ENCODE results near the gene SEC31A.
"Not testable (repeated sequence)": the region's sequence is repeated elsewhere in the genome, so short reads cannot be mapped to it uniquely, and the experiment has no call there.

SEC31A gene

DNA sequence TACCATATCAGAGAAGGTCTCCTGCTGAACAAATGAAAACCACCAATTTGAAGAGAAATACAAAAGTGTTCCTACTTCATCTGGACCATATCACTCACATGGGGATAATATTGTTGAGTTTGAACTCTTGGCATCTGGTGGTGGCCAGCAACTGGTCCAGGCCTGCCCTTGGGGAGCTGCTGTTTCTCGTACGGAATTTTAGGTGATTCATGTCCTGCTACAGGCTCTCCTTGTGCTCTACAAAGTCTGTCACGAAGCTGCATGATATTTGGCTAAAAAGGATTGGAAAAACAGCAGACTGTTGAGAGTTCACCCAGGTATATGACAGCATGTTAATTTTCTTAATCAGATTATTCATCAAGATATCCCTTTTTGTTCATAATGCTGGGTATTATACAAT, 42.2 kb downstream of the SEC31A start:
- DNase-seq (ENCODE audit: low spot score), result no peak

DNA sequence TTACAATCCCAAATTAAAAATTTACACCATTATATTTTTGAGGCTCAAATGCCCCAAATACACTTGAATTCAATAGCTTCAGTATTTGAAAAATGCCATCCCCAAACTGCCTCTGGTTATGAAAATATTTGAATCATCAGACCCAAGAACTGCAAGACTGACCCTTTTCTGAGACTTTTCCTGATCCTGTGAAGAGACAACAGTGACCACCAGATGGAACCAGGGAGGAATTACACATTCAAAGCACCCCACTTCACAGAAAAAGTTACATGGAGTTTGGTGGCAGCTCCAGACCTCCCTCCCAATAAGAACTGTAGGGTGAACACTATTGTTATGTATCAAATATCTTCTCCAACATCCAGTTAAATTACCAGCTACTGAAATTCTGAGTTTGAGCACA, 48.4 kb downstream of the SEC31A start:
- DNase-seq (ENCODE audit: low spot score), result no peak

DNA sequence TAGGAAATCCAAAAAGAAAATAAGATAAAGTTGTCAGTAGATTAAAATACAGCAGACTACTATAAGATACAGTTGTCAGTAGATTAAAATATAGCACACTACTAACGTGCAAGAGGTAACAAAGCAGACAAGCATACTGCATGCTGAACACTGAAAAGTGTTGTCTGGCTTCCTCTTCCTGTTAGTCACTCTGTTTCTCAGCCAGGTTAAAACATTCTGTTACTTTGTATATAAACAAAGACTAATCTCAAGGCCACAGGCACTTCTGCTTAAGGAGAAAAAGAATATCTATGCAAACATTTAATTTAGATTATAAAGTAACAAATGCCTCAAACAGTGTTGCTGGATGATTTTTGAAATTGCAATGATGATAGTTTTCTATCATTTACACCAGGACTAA, 51.3 kb downstream of the SEC31A start:
- no peak for DNase-seq (ENCODE audit: low spot score)

DNA sequence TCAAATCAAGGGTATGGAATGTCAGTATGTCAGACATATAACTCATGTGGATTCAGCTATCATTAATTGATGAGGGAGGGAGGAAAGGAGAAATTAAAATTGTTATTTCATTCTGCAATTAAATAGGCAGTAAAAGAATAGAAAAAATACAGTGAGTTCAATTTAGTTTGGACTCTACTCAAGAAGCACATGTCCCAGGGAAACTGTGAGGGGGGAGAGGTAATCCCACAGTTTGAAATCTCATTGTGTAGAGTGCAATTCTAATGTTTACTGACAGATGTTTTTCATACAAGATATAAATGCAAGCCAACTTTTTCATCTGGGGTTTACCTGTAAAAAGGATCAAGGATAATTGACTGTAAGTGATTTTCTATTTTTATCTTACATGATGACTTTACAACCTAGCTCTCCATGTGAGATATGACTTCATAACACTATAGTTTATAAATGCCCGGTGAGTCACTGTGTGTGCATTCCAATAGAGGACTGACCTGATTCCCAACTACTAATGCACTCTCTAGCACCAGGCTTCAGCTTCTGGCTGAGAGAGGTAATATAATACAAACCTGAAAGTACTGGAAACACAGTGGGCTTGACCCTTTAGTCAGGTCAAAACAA, 57.1 kb downstream of the SEC31A start:
- no peak for DNase-seq (ENCODE audit: low spot score)

DNA sequence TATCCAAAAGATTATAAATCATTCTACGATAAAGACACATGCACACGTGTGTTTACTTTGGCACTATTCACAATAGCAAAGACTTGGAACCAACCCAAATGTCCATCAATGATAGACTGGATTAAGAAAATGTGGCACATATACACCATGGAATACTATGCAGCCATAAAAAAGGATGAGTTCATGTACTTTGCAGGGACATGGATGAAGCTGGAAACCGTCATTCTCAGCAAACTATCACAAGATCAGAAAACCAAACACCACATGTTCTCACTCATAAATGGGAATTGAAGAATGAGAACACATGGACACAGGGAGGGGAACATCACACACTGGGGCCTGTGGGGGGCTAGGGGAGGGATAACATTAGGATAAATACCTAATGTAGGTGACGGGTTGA, 57.9 kb downstream of the SEC31A start:
- DNase-seq (ENCODE audit: low spot score), result not testable (repeated sequence)

DNA sequence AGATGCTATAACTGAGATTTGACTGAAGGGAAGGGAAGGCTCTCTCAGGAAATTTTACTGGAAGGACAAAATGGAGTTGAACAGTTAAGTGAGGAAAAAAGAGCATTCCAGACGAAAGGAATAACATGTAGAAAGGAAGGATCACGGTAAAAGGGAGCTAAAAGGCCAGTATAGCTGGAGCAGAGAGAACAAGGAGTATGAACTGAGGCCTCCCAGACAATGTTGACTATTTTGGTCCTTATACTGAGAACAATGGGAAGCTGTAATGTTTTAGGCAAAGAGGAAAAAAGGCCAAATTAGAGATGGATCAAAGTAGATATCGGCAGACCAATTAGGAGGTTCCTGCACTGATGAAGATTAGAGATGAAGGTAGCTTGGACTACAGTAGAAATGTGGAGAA, 65.5 kb downstream of the SEC31A start:
- no peak for DNase-seq (ENCODE audit: low spot score)

DNA sequence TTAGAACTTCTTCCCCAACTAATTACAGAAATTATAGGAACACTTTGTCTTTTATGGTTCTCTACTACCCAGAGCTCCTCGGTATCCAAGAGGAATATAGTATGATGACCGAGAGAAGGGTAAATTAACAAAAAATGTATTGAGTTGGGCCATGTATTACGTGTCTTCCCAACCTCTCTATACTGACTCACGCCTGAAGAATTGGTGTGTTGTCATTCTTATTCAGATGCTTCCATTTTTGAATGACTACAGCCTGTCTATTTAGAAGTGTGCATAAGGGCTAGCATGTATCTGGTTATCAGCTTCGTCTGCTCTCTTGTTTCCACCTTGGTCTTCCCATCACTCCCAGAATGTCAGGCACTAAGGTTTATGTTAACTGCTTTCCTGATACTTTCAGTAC, 67.9 kb downstream of the SEC31A start:
- no peak for DNase-seq (ENCODE audit: low spot score)

DNA sequence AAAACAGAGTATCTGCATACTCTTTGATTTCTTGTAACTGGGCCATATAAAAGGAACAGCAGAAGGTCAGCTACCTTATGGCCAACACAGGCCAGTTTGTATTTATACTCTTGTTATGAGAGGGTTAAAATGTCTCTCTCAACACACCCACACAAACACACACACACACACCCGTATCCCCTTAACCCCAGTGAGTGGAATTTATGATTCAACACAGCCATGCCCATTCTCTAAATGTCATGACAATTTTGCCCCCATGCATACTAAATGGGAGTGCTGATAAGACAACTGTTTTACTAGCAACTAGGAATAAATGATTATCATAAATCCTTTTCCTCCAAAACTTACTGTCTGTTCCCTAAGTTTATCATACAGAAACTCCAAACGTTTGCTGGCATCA, 70.3 kb downstream of the SEC31A start:
- no peak for DNase-seq (ENCODE audit: low spot score)

DNA sequence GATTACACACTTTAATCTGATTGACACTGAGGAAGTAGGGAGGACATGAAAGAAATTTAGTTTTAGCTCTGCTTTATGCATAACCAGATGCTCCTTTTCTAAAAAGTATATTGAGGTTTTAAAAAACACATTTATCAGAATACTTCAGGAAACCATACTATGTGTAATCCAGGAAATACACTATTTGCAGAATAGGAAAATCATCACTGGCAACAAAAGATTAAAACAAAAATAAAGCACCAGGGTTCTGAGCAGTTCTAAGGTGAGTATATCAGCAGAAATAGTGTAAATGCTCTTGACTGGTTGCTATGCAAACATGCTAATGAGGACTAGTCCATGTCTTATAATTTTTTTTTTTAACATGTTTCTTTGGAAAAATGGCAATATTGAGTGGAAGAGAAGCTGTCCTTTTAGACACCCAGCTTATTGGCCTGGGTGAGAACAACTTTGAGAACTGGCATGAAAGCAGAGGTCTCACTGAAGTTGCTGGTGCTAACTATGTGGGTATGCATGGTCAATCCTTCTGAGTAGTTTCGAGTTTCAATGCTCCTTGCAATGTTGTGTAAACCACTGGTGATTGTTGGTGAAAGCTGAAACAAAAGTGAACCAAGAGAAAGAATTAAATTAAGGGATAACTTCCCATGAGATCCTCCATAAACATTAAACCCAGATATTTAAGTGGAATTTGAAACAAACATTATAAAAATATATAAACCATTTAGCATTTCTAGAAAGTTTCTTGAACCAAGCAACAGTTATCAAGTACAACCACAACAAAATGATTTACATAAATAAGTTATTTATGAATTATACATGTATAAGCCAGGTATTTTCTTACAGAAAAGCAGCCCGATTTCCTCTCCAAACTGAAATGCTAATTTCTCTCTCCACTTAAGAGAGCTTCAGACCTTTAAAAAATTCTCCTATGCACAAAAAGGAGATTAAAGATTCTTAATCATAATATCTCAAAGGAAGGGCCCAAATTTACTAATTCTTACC, 72.0 kb downstream of the SEC31A start:
- DNase-seq (ENCODE audit: low spot score), result no peak

DNA sequence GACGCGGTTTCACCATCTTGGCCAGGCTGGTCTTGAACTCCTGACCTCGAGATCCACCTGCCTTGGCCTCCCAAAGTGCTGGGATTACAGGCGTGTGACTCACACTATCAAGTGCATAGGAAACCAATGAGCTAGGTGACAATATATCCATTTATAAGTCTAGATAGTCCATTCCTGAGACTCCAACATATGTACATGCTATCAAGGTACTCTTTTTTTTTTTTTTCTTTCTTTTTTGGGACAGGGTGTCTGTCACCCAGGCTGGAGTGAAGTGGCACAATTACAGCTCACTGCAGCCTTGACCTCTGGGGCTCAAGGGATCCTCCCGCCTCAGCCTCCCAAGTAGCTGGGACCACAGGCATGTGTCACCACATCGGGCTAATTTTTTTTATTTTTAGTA, 74.1 kb downstream of the SEC31A start:
- DNase-seq (ENCODE audit: low spot score), result not testable (repeated sequence)

DNA sequence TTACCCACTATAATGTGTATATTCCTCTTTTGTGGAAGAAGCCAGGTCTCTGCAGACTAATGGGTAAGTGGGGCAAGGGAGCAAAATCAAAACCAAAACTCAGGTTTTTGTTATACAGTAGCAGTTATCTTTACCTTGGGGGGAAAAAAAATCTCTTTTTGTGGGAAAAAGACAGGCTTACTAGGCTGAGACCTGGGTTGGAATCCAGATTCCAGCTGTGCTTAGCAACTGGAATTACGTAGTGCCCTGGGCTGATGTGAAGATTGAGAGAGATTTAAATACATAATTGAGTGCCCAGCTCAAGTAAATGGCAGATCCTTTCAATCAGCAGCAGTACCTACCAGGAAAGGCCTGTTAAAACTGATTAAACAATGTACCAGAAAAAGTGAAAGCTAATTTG, 76.9 kb downstream of the SEC31A start:
- DNase-seq (ENCODE audit: low spot score), result no peak

DNA sequence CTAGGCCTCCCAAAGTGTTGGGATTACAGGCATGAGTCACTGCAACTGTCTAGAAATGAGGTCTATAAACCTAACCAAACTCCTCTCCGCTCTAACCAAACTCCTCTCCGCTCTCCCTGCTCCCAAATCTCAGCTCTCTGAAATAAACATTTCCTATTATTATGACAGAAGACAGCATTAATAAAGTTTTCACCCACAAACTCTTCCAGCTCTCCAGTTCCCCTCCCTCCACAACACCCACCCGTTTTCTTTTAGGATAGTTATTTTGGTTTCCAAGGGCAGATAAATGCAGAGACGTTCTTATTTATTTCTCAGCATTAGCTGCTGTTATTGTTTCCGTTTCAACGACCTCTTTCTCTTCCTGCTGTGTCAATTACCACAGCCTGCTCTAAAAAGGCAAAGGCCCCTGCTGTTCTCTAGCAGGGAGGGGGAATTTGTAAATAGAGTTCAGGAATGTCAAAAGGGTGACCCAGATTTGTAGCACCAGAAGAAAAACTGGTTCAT, 79.1 kb downstream of the SEC31A start:
- DNase-seq (ENCODE audit: low spot score), result no peak

DNA sequence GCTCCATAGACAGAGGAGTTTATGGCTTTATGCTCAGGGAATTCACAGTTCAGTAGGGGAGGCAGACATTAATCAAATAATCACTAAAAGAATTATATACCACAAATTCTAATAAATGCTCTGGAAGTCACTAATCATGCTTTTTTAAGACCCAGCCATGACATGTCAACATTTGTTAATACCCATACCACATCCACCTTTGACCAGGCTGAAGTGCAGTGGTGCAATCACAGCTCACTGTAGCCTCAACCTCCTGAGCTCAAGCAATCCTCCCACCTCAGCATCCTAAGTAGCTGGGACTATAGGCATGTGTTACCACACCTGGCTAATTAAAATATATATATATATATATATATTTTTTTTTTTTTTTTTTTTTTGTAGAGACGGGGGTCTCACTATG, 79.6 kb downstream of the SEC31A start:
- no peak for DNase-seq (ENCODE audit: low spot score)

DNA sequence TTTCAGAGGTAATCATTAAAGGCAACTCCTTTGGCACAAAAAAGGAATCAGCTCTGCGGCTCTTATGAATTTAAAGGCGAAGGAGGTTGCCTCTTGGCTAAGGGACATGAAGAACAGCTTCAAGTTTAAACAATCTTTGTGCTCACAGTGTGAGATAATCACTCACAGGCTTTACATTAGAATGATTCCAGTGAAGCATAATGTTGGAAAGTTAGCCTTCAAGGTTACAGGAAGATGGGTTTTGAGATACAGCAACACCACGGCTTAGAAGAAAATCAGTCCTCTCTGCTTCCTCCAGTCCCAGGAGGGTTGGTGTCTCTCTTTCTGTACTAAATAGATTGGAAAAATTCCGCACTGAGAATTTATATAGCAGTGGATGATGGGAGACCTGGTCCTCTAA, 80.8 kb downstream of the SEC31A start:
- no peak for DNase-seq (ENCODE audit: low spot score)

DNA sequence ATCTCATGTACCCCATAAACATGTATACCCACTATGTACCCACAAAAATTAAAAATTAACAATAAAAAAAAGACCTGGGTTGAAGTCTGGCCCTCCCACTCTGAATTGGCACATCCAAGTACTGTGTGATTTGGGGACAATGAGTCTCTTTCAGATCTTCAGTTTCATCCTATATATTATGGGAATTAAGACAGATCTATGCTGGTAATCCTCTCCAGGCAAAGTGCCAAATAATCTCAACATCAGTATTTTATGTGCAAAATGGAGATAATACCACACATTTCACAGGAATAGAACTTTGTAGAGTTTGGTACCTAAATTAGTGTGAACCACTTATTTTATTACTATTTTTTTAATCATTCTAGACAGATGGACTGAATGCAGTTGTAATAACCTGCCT, 81.3 kb downstream of the SEC31A start:
- DNase-seq (ENCODE audit: low spot score), result no peak

DNA sequence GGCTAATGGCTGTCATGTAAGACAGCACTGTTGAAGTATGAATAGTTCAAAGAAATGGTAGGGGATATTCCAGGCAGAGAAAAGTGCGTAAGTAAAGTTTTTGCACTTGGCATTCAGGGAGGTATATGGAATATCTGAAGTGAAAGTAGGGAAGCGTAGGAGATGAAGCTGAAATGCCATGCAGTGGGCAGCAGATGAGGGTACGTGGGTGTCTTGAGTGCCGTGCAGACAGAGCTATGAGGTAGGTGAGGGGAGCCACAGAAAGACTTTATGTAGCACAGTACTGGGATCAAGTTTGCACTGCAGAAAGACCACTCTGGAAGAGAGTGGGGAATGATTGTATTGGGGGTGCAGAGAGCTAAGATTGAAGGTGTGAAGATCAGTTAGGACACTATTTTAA, 87.2 kb downstream of the SEC31A start:
- no peak for DNase-seq (ENCODE audit: low spot score)

DNA sequence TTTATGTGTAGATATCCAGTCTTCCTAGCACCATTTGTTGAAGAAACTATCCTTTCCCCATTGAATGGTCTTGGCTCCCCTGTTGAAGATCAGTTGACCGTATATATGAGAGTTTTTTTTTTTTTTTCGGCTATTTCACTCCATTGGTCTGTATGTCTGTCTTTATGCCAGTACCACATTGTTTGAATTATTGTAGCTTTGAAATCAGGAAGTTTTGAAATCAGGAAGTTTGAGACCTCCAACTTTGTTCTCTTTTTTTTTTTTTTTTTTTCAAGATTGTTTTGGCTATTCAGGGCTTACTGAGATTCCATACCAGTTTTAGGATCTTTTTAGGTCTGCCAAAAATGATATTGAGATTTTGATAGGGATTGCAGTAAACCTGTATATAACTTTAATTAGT, 88.0 kb downstream of the SEC31A start:
- DNase-seq (ENCODE audit: low spot score), result no peak

DNA sequence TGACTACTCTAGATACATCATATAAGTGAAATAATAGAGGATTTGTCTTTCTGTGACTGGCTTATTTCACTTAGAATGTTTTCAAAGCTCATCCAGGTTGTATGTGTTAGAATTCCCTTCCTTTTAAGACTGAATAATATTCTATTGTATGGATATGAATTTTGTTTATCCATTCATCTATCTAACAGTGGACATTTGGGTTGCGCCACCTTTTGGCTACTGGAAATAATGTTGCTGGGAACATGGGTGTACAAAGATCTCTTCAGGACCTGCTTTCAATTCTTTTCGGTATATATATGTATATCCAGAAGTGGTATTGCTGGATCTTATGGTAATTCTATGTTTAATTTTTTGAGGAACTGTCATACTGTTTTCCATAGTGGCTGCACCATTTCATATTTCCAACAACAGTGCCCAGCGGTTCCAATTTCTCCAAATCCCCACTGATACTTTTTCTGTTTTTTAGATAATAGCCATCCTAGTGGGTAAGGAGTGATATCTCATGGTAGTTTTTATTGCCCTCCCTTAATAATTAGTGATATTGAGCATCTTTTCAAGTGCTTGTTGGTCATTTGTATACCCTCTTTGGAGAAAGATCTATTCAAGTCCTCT, 88.9 kb downstream of the SEC31A start:
- no peak for DNase-seq (ENCODE audit: low spot score)

DNA sequence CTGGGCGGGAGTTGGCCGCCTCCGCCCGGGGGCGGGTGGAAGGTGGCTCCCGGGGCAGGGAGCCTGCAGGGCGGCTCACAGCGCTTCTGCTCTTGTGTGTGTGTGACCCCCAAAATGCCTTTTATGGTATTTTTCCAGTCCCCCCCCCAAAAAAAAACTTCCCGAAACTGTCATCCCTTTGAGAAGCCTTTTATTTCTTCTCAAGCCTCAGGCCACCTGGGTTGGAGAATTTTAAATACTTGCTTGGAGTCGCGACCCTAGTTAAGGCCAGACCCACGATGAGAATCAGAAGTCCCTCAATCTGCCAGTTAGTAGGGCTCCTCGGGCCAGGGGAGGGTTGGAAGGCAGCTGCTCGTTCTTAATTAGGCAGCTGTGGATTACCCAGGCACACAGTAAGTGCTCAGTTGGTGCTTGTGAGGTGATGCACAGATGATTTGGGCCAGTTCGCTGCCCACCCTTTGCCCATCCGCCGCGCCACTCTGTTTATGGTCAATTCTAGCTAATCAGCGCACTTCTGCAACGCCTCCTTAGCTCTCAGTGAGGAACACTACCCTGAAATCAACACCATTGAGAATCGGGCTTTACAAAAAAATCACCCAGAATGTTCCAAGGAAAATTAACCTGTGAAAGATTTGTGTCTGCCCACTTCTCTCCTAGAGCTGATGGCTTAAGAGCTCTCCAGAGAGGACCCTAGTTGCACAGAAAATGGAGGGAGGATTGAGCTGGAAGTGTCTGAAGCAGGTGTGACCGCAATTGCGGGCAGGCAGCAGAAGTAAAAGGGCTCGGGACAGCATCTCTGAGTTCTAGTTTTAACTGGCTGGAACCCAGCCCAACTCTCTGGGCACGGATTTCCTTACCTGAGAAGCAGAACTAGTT, 91.7 kb downstream of the SEC31A start:
- DNase-seq (ENCODE audit: low spot score), result no peak

DNA sequence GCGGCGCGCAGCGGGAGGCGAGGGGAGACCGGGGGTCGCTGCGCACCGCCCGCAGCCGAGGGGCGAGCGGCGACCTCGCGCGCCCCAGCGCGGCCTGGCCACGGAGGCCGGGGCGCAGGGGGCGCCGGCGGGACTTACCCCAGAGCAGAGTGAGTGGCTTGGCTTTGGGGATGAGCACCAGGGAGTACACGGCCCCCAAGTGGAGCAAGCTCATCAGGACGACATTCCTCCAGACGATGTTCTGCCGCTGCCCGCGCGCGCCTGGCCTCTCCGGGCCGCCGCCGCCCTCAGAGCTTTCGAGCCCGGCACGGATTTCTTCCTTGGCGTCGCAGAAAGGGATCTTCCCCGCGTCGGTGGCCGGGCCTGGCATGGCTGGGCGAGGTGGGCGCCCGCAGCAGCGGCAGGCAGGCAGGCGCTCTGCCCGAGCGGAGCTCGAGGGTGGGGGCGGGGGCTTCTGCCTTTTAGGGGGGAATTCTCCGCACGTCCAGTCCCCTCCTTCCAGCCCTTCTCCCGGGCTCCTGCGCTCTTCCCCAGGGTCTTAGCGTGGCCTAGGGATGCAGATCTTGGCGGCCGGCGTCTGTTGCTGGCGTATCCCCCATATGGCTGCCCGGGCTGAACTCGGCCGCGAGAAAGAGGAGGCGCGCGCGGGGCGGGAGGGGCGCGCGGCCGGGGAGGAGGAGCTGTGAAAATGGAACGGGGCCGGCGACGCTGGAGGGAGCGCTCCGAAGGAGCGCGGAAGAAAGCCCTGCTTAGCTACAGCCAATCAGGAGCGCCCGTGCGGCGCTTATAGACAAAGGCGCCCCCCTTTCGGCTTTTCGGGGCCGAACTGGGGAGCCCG, 92.6 kb downstream of the SEC31A start, which contains the start of gene SCD5:
TSS of gene SCD5 (minus strand) at position 629 of the 838 bp plus-strand sequence. CDS start at position 370, 259 bp downstream.
- peak; percentile 74 for DNase-seq (ENCODE audit: low spot score)
